A549 (cell line): ENCODE data around the gene RAP1B.

Experiments
- CBX8 ChIP-seq: fragments of 200-600 bp; sonication (generic); IDR thresholded peaks from 2 replicates; pipeline ENCODE4 v1.6.1; 2016
- CTCF ChIP-seq: fragments of >200 bp; sonication (Bioruptor Twin); formaldehyde crosslinking; IDR thresholded peaks from 3 replicates; pipeline ENCODE4 v1.5.1; 2016
- EHF ChIP-seq: fragments of 250-450 bp; sonication (Bioruptor Pico); IDR thresholded peaks from 2 replicates; pipeline ENCODE4 v1.5.0; 2020; ENCODE audit warnings: mild to moderate bottlenecking
- EHMT2 ChIP-seq: fragments of 200-600 bp; sonication (generic); IDR thresholded peaks from 2 replicates; pipeline ENCODE4 v1.6.1; 2016; ENCODE audit warnings: antibody characterized with exemption, low read depth, mild to moderate bottlenecking, moderate library complexity
- EP300 ChIP-seq, 2 experiments: fragments of >200 bp; sonication (Bioruptor Twin); formaldehyde crosslinking; IDR thresholded peaks; 2 replicates in 1 of 2; 3 replicates in 1 of 2; pipeline ENCODE4 v1.6.1; 2016 to 2017
- HDAC2 ChIP-seq: fragments of 200-600 bp; sonication (generic); IDR thresholded peaks from 2 replicates; pipeline ENCODE4 v1.6.1; 2016
- JUN ChIP-seq, 2 experiments: fragments of >200 bp; sonication (Bioruptor Twin); formaldehyde crosslinking; IDR thresholded peaks; 2 replicates in 1 of 2; 3 replicates in 1 of 2; pipeline ENCODE4 v1.6.1; 2016 to 2017
- MAFK ChIP-seq: fragments of 450-650 bp; IDR thresholded peaks from 2 replicates; pipeline ENCODE4 v1.6.1; 2014; ENCODE audit not compliant: partially characterized antibody
- MAZ ChIP-seq: fragments of 150-350 bp; IDR thresholded peaks from 2 replicates; pipeline ENCODE4 v1.6.1; 2014; ENCODE audit warnings: antibody characterized with exemption, low read depth, low read length, borderline replicate concordance
- PBX3 ChIP-seq: IDR thresholded peaks from 2 replicates; pipeline ENCODE4 v1.6.1; 2012
- REST ChIP-seq: fragments of 200-600 bp; sonication (generic); IDR thresholded peaks from 2 replicates; pipeline ENCODE4 v1.6.1; 2016; ENCODE audit warnings: antibody characterized with exemption, mild to moderate bottlenecking, moderate library complexity
- USF2 ChIP-seq: fragments of 450-650 bp; IDR thresholded peaks from 2 replicates; pipeline ENCODE4 v1.6.1; 2014; ENCODE audit warnings: antibody characterized with exemption
- ZFP36 ChIP-seq: fragments of 450-650 bp; IDR thresholded peaks from 2 replicates; pipeline ENCODE4 v1.6.1; 2014; ENCODE audit warnings: borderline replicate concordance; ENCODE audit not compliant: partially characterized antibody

GRCh38 chr12:68665016-68665569 is 54.4 kb downstream of the RAP1B start:
- no peak for TF ChIP-seq CTCF
- no peak for TF ChIP-seq PBX3
- TF ChIP-seq EHMT2, result no peak
- TF ChIP-seq EP300 (IDR thresholded peaks at IDR 0.05), result no peak
- TF ChIP-seq MAZ, result no peak
- TF ChIP-seq REST, result no peak
- TF ChIP-seq MAFK, result no peak
- no peak for TF ChIP-seq JUN (IDR thresholded peaks at IDR 0.05)
- TF ChIP-seq HDAC2, result no peak
- no peak for TF ChIP-seq EHF (CRISPR knock-in tag)
- TF ChIP-seq USF2, result no peak
- TF ChIP-seq ZFP36, result no peak
- TF ChIP-seq CBX8, result no peak
